ENCODE results near the gene TBX19.

- TF ChIP-seq CTCF (IDR thresholded peaks at IDR 0.05) (no peak), POLR2A (IDR thresholded peaks at IDR 0.05) (no peak), POLR2AphosphoS5 (IDR thresholded peaks at IDR 0.05) (no peak)
Measured at GRCh38 chr1:168256164-168256563, 24.5 kb upstream of the TBX19 start.
